Esophagus (tissue), 2 donors: ENCODE measurements around the gene SLIT1. TPM values are rescaled to one million over a fixed set of nuclear protein-coding genes. Genes with fewer than 3 reads are reported as not detected.

Experiments
- H3K27ac ChIP-seq, 2 donors: one replicate each; pipeline ENCODE4 v1.5.1; 2013; ENCODE audit warnings: low read depth in 2 of 2, mild to moderate bottlenecking in 2 of 2, inconsistent platforms in 1 of 2, low read length in 1 of 2, moderate library complexity in 1 of 2
- H3K27me3 ChIP-seq, 2 donors: one replicate each; pipeline ENCODE4 v1.6.1; 2013; ENCODE audit warnings: low read length in 2 of 2, control low read depth in 1 of 2, mild to moderate bottlenecking in 1 of 2; ENCODE audit not compliant: insufficient read depth in 2 of 2, control insufficient read depth in 1 of 2
- H3K36me3 ChIP-seq, 2 donors: one replicate each; pipeline ENCODE4 v1.6.1; 2013; ENCODE audit warnings: low read length in 1 of 2; ENCODE audit not compliant: control insufficient read depth in 2 of 2, insufficient read depth in 2 of 2
- H3K4me1 ChIP-seq, 2 donors: one replicate each; pipeline ENCODE4 v1.6.1; 2013; ENCODE audit warnings: low read length in 1 of 2; ENCODE audit not compliant: control insufficient read depth in 2 of 2, insufficient read depth in 2 of 2
- H3K4me3 ChIP-seq, 2 donors: one replicate each; pipeline ENCODE4 v1.5.1; 2013; ENCODE audit warnings: low read length in 2 of 2, mild to moderate bottlenecking in 2 of 2, low read depth in 1 of 2, moderate library complexity in 1 of 2
- H3K9me3 ChIP-seq, 2 donors: one replicate each; pipeline ENCODE4 v1.6.1; 2013; ENCODE audit warnings: mild to moderate bottlenecking in 2 of 2, low read depth in 1 of 2, low read length in 1 of 2, moderate library complexity in 1 of 2; ENCODE audit not compliant: control insufficient read depth in 2 of 2, insufficient read depth in 1 of 2
- WGBS, 2 donors: extraction: QIAGEN DNeasy Blood & Tissue Kit; methylation state at CpG; one replicate each; pipeline ENCODE4 v1.1.7; 2013; 5-methylcytosine and 5-hydroxymethylcytosine counted together
- polyA plus RNA-seq, 2 donors: library from polyadenylated mRNA; stranded (reverse); fragments of 200-250 nt; gene quantifications; one replicate each; pipeline ENCODE4 v1.2.3, GENCODE V29; 2013
- donor health status: healthy with polysubstance abuse.
- donor health status: Bipolar disorder and iron deficiency.

The SLIT1 gene
- polyA plus RNA-seq, 2 donors, result 0.02 TPM

DNA sequence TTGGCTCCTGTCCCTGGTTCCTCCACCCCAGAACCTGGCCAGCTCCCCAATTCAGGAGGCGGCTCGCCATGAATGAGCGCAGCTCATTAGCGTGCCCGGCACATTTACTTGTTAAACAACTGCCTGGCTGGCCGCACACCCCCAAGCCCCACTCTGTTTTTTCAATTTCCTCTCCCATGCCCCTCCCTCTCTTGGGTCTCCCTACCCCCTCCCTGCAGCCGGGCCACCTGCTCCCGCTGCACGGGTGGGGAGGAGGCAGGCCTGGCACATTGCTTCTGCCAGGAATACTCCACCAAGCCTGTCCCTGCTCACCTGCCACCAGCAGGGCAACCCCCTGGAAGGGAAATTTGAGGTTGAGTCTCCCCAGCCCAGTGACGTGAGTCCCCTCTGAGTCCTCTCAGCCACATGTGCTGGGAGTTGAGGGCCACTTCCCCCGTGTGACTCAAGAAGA, 2.5 kb upstream of the SLIT1 start:
- H3K27ac ChIP-seq, result no peak overlapping the region
- no peak overlapping the region for H3K4me3 ChIP-seq
- peaks cover 0 to 2% of the 10 kb centered on the region in 2 donors for H3K9me3 ChIP-seq
- peaks cover 3 to 5% of the 10 kb centered on the region in 2 donors for H3K4me1 ChIP-seq
- H3K36me3 ChIP-seq, result no peaks in the 10 kb centered on the region
- H3K27me3 ChIP-seq, result peaks cover 4 to 11% of the 10 kb centered on the region in 2 donors
- 42 to 47% methylated on average over 11 of the region's 11 CpGs for WGBS, 2 donors

- WGBS, 2 donors, result 87 to 92% methylated on average over 18 of the region's 18 CpGs
- peaks cover 4 to 11% of the 10 kb centered on the region in 2 donors for H3K27me3 ChIP-seq
Observed at GRCh38 chr10:97186911-97187310, 1.2 kb upstream of the SLIT1 start.

DNA sequence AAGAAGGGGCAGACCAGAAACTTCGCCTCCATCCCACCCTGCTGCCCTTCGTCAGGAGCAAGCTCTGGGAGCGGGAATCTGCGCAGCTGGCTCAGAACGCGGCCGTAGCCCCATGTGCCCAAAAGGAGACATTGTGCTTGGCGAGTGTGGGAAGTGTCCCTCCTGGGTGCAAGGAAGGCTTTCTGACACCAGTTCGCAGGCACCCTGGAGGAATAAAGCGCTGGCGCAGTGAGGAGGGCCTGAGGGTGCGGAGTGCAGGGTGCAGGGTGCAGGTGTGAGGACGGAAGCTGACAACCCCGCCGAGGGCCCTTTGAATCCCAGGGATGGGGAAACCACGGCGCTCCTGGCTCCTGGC, 811 bp downstream of the SLIT1 start:
- Histone ChIP-seq H3K36me3 (no peaks in the 10 kb centered on the region), H3K27me3 (peaks cover 4 to 8% of the 10 kb centered on the region in 2 donors)
- WGBS, 2 donors, result 26% methylated on average over 17 of the region's 17 CpGs

More at GRCh38 chr10:97186911-97187310, 1.2 kb upstream of the SLIT1 start:
- Histone ChIP-seq H3K36me3 (no peaks in the 10 kb centered on the region), H3K27ac (no peak overlapping the region), H3K4me1 (peaks cover 3 to 5% of the 10 kb centered on the region in 2 donors), H3K4me3 (no peak overlapping the region), H3K9me3 (peaks cover 0 to 2% of the 10 kb centered on the region in 2 donors)

DNA sequence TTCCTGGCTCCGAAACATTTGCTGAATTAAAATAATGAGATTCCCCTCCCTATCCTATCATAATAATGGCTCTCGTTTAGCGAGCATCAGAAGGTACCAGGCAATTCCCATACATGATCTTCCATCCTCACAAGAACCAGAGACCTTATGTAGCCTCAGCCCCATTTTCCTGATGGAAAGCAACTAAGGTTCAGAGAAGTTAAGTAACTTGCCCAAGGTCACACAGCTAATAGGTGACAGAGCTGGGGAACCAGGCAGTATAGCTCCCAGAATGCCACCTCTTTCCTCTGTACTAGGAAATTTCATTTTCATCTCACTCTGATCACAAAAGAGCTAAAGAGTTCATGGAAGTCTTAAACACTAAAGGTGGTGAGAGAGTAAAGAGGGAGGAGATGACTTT, 2.4 kb downstream of the SLIT1 start:
- H3K27ac ChIP-seq, result no peak overlapping the region
- peaks cover 3 to 9% of the 10 kb centered on the region in 2 donors for H3K4me1 ChIP-seq
- peaks cover 0 to 2% of the 10 kb centered on the region in 2 donors for H3K9me3 ChIP-seq
- H3K4me3 ChIP-seq, result no peak overlapping the region
- peaks cover 4 to 14% of the 10 kb centered on the region in 2 donors for H3K27me3 ChIP-seq
- 91 to 92% methylated on average over 3 of the region's 3 CpGs for WGBS, 2 donors
- H3K36me3 ChIP-seq, result no peaks in the 10 kb centered on the region

More for the DNA sequence above, 811 bp downstream of the SLIT1 start:
- no peak overlapping the region for H3K27ac ChIP-seq
- peaks cover 0 to 2% of the 10 kb centered on the region in 2 donors for H3K9me3 ChIP-seq
- H3K4me3 ChIP-seq, result no peak overlapping the region
- H3K4me1 ChIP-seq, result peaks cover 3 to 6% of the 10 kb centered on the region in 2 donors

DNA sequence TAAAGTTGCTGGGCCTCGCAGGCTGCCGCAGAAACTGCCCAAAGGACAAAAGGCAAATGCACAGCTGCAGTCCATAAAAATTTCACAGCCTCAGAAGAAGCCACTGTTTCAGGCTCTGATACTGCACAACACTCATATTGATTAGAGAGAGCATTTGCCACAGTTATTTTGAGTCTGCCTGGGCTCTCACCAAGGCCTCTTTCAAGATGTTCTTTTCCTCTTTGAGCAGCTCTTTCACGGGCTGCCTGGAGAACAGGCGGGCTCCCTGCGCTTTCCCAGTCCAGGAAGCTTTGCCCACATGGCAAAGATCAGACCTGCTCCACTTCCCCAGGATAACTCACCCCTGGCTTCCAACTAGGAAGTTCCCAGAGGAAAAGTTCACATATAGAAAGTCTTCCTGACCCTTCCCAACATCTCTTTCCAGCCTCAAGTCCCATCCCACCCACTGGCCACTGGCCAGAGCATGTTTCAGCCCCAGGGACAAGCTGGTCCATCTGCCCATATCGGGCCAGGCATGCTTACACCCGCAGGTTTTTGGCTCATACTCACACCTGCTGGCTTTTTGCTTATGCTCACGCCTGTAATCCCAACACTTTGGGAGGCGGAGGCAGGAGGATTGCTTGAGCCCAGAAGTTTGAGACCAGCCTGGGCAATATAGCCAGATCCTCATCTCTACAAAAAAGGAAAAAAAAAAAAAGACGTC, 3.3 kb downstream of the SLIT1 start:
- peaks cover 3 to 9% of the 10 kb centered on the region in 2 donors for H3K4me1 ChIP-seq
- no peak overlapping the region for H3K4me3 ChIP-seq
- H3K9me3 ChIP-seq, result peaks cover 0 to 2% of the 10 kb centered on the region in 2 donors
- WGBS, 2 donors, result 72 to 85% methylated on average over 10 of the region's 10 CpGs
- H3K27ac ChIP-seq, result no peak overlapping the region
- no peaks in the 10 kb centered on the region for H3K36me3 ChIP-seq
- peaks cover 4 to 14% of the 10 kb centered on the region in 2 donors for H3K27me3 ChIP-seq

- no peak overlapping the region for H3K4me3 ChIP-seq
- H3K9me3 ChIP-seq, result peaks cover 0 to 2% of the 10 kb centered on the region in 2 donors
- peaks cover 3 to 9% of the 10 kb centered on the region in 2 donors for H3K4me1 ChIP-seq
- 90 to 93% methylated on average over 10 of the region's 10 CpGs for WGBS, 2 donors
- H3K36me3 ChIP-seq, result no peaks in the 10 kb centered on the region
- no peak overlapping the region for H3K27ac ChIP-seq
- peaks cover 0 to 14% of the 10 kb centered on the region in 2 donors for H3K27me3 ChIP-seq
Observed at GRCh38 chr10:97180986-97181385, 4.8 kb downstream of the SLIT1 start.

- Histone ChIP-seq H3K27me3 (peaks cover 0 to 10% of the 10 kb centered on the region in 2 donors), H3K9me3 (peaks cover 0 to 2% of the 10 kb centered on the region in 2 donors), H3K36me3 (no peaks in the 10 kb centered on the region), H3K4me1 (peaks cover 0 to 4% of the 10 kb centered on the region in 2 donors), H3K27ac (no peak overlapping the region), H3K4me3 (no peak overlapping the region)
- 66 to 67% methylated on average over 8 of the region's 8 CpGs for WGBS, 2 donors
Observed at GRCh38 chr10:97180363-97180755, 5.4 kb downstream of the SLIT1 start.

GRCh38 chr10:97179731-97180362, 5.9 kb downstream of the SLIT1 start:
- 17 to 26% methylated on average over 26 of the region's 26 CpGs for WGBS, 2 donors
- Histone ChIP-seq H3K27ac (no peak overlapping the region), H3K27me3 (peaks cover 0 to 6% of the 10 kb centered on the region in 2 donors), H3K4me3 (no peak overlapping the region), H3K4me1 (peaks cover 0 to 4% of the 10 kb centered on the region in 2 donors), H3K36me3 (no peaks in the 10 kb centered on the region), H3K9me3 (no peaks in the 10 kb centered on the region)

DNA sequence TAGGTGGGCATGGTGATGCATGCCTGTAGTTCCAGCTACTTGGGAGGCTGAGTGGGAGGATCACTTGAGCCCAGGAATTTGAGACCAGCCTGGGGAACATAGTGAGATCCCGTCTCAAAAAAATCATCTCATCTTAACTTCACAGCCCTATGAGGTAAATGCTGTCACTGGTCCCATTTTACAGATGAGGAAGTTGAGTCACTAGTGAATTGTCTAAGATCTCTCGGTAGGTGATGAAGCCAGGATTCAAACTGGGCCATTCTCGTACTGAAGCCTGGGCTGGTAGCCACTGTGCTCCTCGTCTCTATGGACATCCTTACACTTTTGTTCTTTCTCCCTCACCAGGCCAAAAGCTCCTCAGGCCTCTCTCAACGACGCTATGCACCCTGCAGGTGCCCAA, 6.4 kb downstream of the SLIT1 start:
- no peak overlapping the region for H3K4me3 ChIP-seq
- H3K27ac ChIP-seq, result no peak overlapping the region
- H3K36me3 ChIP-seq, result no peaks in the 10 kb centered on the region
- peaks cover 0 to 4% of the 10 kb centered on the region in 2 donors for H3K4me1 ChIP-seq
- 33 to 36% methylated on average over 6 of the region's 6 CpGs for WGBS, 2 donors
- peaks cover 0 to 6% of the 10 kb centered on the region in 2 donors for H3K27me3 ChIP-seq
- H3K9me3 ChIP-seq, result no peaks in the 10 kb centered on the region
